SH-SY5Y (cell line): ENCODE measurements around the gene B3GALT5.

Source experiments
- GATA2 ChIP-seq: IDR thresholded peaks from 2 replicates; pipeline ENCODE4 v1.6.1; 2011; ENCODE audit warnings: mild to moderate bottlenecking, low read depth, low read length
- GATA3 ChIP-seq: IDR thresholded peaks from 2 replicates; pipeline ENCODE4 v1.6.1; 2011; ENCODE audit warnings: low read depth, mild to moderate bottlenecking, low read length, moderate library complexity

GRCh38 chr21:39669976-39670661 lies 57.4 kb downstream of the B3GALT5 start:
- TF ChIP-seq GATA2: no peak
- TF ChIP-seq GATA3: no peak
